ENCODE measurements around the gene ZC3HAV1L.
"Not testable (repeated sequence)": the region's sequence is repeated elsewhere in the genome, so short reads cannot be mapped to it uniquely, and the experiment has no call there.

Gene ZC3HAV1L

DNA sequence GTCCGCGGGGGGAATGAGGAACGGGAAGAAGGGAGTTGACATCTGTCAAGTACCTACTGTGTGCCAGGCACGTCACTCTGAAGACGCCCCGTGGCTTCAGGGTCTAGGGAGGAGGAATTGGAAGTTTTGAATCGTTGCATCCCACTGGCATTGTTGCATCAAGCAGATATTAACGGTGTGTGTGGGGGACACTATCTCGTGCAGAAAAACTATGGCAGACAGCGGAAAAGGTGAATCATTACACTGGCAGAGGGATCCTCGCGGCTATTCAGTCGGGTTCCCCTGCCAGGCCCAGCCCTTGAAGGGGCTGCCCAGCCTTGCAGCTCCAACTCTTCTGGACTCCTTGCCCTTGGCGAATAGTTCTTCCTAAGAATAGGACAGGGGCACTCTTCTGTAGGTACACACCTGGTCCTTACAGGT lies 53.6 kb downstream of the ZC3HAV1L start:
- H3K9ac ChIP-seq (ENCODE audit: insufficient read length): no peak overlapping the region
- H3K27ac ChIP-seq: no peak overlapping the region

DNA sequence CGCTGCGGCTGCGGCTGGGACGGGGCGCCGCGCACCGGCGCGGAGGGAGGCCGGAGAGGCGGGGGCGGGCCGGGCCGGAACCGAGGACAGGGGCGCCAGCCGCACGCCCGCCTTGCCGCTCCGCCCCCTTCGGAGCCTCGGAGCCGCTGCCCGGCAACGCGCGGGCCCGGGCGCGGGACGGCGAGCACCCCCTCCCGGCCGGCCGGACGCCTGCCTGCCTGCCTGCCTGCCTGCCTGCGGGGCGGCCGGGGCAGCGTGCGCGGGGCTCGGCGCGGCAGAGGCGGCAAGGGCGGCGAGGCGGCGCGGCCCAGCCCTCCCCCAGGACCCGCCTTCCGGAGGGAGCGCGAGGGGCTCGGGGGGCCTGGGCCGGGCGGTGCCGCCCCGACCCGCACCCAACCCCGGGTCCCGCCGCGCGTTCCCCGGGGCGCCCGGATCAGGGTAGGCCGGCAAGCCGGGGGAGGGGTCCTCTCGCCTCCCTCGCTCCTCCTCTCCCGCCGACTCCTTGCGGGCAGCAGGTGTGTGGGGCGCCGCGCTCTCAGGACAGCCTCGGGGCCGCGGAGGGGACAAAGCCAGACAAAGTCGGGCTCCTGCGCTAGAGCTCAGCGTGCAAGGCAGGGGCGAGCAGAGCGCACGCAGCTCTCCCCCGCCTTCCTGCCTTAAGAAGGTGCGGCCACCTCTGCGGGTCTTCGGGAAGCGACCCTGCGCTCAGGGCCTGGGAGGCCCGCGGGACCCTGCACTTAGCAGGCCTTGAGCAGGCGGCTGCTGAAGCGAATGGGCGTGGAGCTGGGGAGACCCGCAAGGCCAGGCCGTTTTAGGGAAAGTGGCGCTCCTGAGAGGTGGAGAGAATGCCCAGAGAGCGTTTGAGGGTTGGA lies 54.3 kb downstream of the ZC3HAV1L start, which contains the start of gene KIAA1549:
Gene KIAA1549 (minus strand): TSS at position 58 of the 872 bp plus-strand sequence. CDS start 120 bp downstream, outside the sequence.
- Histone ChIP-seq H3K4me3 (peak within 1 kb of the TSS; percentile 75), H3K9me3 (ENCODE audit: low read depth, low read length) (no peaks in the 10 kb centered on the region), H3K36me3 (ENCODE audit: insufficient read depth, low read length) (no peaks in the 10 kb centered on the region), H3K27ac (no peak within 1 kb of the TSS), H3K9ac (ENCODE audit: insufficient read length) (no peak within 1 kb of the TSS)
- no peak for TF ChIP-seq POLR2AphosphoS5 (IDR thresholded peaks at IDR 0.05; ENCODE audit: borderline replicate concordance, low read depth, low read length)
- no peak for TF ChIP-seq FOXP2 (optimal IDR thresholded peaks at IDR 0.05; ENCODE audit: control extremely low read depth, extremely low read length, insufficient read depth)
- no peak for TF ChIP-seq EZH2 (IDR thresholded peaks at IDR 0.05)
- DNase-seq (ENCODE audit: low read depth, low spot score): no peak

More for the DNA sequence above, 53.6 kb downstream of the ZC3HAV1L start:
- TF ChIP-seq FOXP2 (optimal IDR thresholded peaks at IDR 0.05; ENCODE audit: control extremely low read depth, extremely low read length, insufficient read depth) (no peak), POLR2AphosphoS5 (IDR thresholded peaks at IDR 0.05; ENCODE audit: borderline replicate concordance, low read depth, low read length) (no peak), EZH2 (IDR thresholded peaks at IDR 0.05) (no peak)
- Histone ChIP-seq H3K9me3 (ENCODE audit: low read depth, low read length) (no peaks in the 10 kb centered on the region), H3K36me3 (ENCODE audit: insufficient read depth, low read length) (no peaks in the 10 kb centered on the region), H3K4me3 (peak overlapping the region; percentile 69; the same call in 1 of the 2 replicates)
- DNase-seq (ENCODE audit: low read depth, low spot score): no peak

GRCh38 chr7:138980563-138981291 lies 55.1 kb downstream of the ZC3HAV1L start:
- H3K9me3 ChIP-seq (ENCODE audit: low read depth, low read length): no peaks in the 10 kb centered on the region
- H3K27ac ChIP-seq: no peak overlapping the region
- H3K9ac ChIP-seq (ENCODE audit: insufficient read length): no peak overlapping the region
- DNase-seq (ENCODE audit: low read depth, low spot score): no peak
- H3K4me3 ChIP-seq: peak overlapping the region; percentile 75
- H3K36me3 ChIP-seq (ENCODE audit: insufficient read depth, low read length): no peaks in the 10 kb centered on the region
- TF ChIP-seq POLR2AphosphoS5 (IDR thresholded peaks at IDR 0.05; ENCODE audit: borderline replicate concordance, low read depth, low read length) (no peak), EZH2 (IDR thresholded peaks at IDR 0.05) (peak; percentile 99), FOXP2 (optimal IDR thresholded peaks at IDR 0.05; ENCODE audit: control extremely low read depth, extremely low read length, insufficient read depth) (no peak)

GRCh38 chr7:138979988-138980562 lies 55.8 kb downstream of the ZC3HAV1L start:
- peak overlapping the region; percentile 75 for H3K4me3 ChIP-seq
- no peak overlapping the region for H3K9ac ChIP-seq (ENCODE audit: insufficient read length)
- TF ChIP-seq POLR2AphosphoS5 (IDR thresholded peaks at IDR 0.05; ENCODE audit: borderline replicate concordance, low read depth, low read length): no peak
- no peak for TF ChIP-seq EZH2 (IDR thresholded peaks at IDR 0.05)
- no peak for TF ChIP-seq FOXP2 (optimal IDR thresholded peaks at IDR 0.05; ENCODE audit: control extremely low read depth, extremely low read length, insufficient read depth)
- no peaks in the 10 kb centered on the region for H3K36me3 ChIP-seq (ENCODE audit: insufficient read depth, low read length)
- H3K9me3 ChIP-seq (ENCODE audit: low read depth, low read length): no peaks in the 10 kb centered on the region
- no peak overlapping the region for H3K27ac ChIP-seq
- no peak for DNase-seq (ENCODE audit: low read depth, low spot score)

DNA sequence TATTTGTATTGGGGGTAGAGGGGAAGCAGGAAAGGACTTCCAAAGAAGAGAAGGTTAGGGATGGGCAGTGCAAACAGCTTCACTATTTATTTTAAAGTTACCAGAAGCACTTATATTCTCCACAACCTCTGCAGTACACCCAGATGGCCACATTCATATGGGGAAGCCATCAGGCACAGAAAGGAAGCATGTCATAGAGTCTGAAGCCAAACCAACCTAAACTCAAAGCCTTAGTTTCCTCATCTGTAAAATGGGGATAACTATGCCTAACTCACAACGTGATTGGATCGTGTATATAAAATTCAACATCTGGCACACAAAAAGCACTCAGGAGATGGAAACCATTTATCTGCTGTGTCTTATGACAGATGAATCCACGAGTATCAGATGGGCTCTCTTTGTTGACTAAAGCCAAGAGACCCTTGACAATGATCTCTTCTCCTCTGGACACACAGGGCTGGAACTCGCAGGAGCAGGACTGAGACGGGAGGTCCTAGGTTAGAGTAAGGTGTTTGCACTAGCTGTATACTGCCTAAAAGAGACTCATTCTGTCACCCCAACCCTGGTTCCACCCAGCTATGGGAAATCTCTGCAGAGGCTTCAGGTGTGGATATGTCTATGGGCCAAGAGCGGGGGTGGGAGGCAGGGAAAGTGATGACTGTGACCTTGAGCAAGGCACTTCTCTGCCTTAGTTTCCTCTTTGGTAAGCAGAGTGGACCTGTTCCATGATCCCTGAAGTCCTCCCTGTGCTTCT lies 56.4 kb downstream of the ZC3HAV1L start:
- no peak overlapping the region for H3K4me3 ChIP-seq

GRCh38 chr7:138978541-138979184 lies 57.2 kb downstream of the ZC3HAV1L start:
- Histone ChIP-seq H3K27ac (no peak overlapping the region), H3K4me3 (no peak overlapping the region)

More for the DNA sequence above, 56.4 kb downstream of the ZC3HAV1L start:
- Histone ChIP-seq H3K36me3 (ENCODE audit: insufficient read depth, low read length) (no peaks in the 10 kb centered on the region), H3K9ac (ENCODE audit: insufficient read length) (no peak overlapping the region), H3K27ac (no peak overlapping the region), H3K9me3 (ENCODE audit: low read depth, low read length) (no peaks in the 10 kb centered on the region)
- DNase-seq (ENCODE audit: low read depth, low spot score): no peak
- TF ChIP-seq EZH2 (IDR thresholded peaks at IDR 0.05): no peak
- TF ChIP-seq POLR2AphosphoS5 (IDR thresholded peaks at IDR 0.05; ENCODE audit: borderline replicate concordance, low read depth, low read length): no peak

DNA sequence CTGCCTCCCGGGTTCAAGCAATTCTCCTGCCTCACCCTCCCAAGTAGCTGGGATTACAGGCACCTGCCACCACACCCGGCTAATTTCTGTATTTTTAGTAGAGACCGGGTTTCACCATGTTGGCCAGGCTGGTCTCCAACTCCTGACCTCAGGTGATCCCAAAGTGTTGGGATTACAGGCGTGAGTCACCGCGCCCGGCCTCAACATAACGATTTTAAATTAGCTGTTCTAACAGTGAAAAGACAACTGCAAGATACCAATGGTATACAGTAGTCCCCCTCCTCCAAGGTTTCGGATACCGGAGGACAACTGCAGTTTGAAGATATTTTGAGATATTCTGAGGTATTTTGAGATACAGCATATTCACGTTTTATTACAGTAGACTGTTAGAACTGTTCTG lies 59.7 kb downstream of the ZC3HAV1L start:
- H3K4me3 ChIP-seq; H3K27ac ChIP-seq; H3K36me3 ChIP-seq (ENCODE audit: insufficient read depth, low read length); H3K9me3 ChIP-seq (ENCODE audit: low read depth, low read length); H3K9ac ChIP-seq (ENCODE audit: insufficient read length); DNase-seq (ENCODE audit: low read depth, low spot score): not testable (repeated sequence)

More at GRCh38 chr7:138978541-138979184, 57.2 kb downstream of the ZC3HAV1L start:
- H3K9me3 ChIP-seq (ENCODE audit: low read depth, low read length): no peaks in the 10 kb centered on the region
- DNase-seq (ENCODE audit: low read depth, low spot score): no peak
- no peak overlapping the region for H3K9ac ChIP-seq (ENCODE audit: insufficient read length)
- TF ChIP-seq EZH2 (IDR thresholded peaks at IDR 0.05): no peak
- no peak for TF ChIP-seq FOXP2 (optimal IDR thresholded peaks at IDR 0.05; ENCODE audit: control extremely low read depth, extremely low read length, insufficient read depth)
- TF ChIP-seq POLR2AphosphoS5 (IDR thresholded peaks at IDR 0.05; ENCODE audit: borderline replicate concordance, low read depth, low read length): no peak
- no peaks in the 10 kb centered on the region for H3K36me3 ChIP-seq (ENCODE audit: insufficient read depth, low read length)

All from SK-N-MC (cell line).